Measurements from ENCODE around the gene FAM200A.
A peak's percentile ranks its signal among the peaks of the same experiment; 100 is the strongest.
"Not testable (repeated sequence)": the region's sequence is repeated elsewhere in the genome, so short reads cannot be mapped to it uniquely, and the experiment has no call there.

The FAM200A gene

DNA sequence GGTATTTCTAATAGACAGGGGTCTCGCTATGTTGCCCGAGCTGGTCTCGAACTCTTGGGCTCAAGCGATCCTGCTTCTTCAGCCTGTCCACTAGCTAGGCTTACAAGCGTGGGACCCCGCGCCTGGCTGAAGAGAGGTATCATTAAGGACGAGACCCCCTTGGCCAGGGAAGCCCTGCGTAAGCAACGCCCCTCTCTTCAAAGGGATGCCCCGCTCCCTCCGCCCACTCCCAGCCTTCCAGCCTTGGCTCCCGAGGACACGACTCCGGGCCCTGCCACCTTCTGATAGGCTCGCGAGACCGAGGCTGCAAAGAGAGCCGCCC lies 47.7 kb downstream of the FAM200A start:
- no peak for DNase-seq (ENCODE audit: low read depth)

DNA sequence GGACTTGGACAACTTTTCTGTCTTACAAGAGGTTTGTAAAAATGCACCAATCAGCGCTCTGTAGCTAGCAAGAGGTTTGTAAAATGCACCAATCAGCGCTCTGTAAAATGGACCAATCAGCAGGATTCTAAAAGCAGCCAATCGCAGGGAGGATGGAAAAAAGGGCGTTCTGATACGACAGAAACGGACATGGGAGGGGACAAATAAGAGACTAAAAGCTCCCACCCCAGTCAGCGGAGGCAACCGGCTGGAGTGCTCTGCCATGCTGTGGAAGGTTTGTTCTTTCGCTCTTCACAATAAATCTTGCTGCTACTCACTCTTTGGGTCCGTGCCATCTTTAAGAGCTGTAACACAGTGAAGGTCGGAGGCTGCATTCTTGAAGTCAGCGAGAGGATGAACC lies 50.7 kb downstream of the FAM200A start:
- DNase-seq (ENCODE audit: low read depth), result not testable (repeated sequence)

GRCh38 chr7:99500637-99501009 lies 51.3 kb downstream of the FAM200A start:
- DNase-seq (ENCODE audit: low read depth), result no peak

GRCh38 chr7:99499721-99500636 lies 51.9 kb downstream of the FAM200A start, which contains the start of gene ZNF394:
Gene ZNF394 (minus strand): TSS chr7:99500281. CDS start chr7:99500093, 188 bp downstream.
- DNase-seq (ENCODE audit: low read depth), result peak; percentile 85

- DNase-seq (ENCODE audit: low read depth), result no peak
Observed at GRCh38 chr7:99499371-99499720, 52.6 kb downstream of the FAM200A start.

- no peak for DNase-seq (ENCODE audit: low read depth)
Observed at GRCh38 chr7:99498546-99498944, 53.4 kb downstream of the FAM200A start.

DNA sequence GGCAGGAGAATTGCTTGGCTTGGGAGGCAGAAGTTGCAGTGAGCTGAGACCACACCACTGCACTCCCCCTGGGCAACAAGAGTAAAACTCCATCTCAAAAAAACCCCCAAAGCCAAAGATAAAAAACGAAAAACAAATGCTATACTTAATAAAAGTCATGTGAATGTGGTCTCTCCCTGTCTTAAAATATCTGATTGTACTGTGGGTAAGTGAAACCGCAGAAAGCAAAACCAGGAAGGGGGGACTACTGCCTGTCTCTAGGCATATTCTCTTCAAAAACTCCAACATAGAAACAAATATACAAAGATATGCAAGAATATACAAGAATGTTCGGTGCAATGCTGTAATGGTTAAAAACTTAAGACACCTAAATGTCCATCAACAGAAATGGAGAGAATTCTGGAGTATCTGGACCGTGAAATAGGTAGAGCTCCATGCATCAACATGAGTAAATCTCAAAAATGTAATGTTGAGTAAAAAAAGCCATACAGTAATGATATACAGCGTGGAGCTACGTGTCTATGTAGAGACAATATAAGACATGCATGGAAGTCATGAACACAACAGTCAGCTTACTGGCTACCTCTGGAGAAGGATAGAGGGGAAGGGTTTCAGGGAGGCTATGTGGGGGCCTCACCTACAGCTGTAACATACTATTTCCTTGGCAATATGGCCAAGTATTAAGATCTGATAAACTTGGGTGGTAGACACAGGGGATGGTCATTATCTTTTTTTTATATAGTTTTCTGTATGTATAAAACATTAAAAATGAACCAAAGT lies 54.0 kb downstream of the FAM200A start:
- no peak for DNase-seq (ENCODE audit: low read depth)
